GM18861 (cell line): ENCODE measurements around the gene CLSTN2.

Experiments used
- ATAC-seq: cut with Tn5 transposase; IDR thresholded peaks from one replicate; pipeline ENCODE4 v1.9.1; 2021; ENCODE audit not compliant: unreplicated experiment

The CLSTN2 gene

DNA sequence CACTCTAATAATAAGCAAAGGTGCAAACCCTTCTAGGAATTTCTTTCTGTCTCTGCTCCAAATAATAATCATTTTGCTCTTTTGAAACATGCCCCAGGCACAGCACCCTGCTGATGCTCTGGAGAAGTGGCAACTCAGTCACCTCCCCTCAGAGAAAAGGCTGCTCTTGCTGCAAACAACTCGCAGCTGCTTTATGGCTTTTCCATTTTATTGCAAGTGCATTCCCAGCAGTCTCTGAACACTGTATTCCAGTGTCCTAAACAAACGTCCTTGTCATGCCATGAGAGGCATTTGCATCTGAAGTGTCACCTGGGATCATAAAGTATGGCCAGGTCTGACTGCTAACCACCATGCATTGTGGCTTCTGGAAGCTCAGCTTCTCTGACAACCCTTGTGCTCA lies 384.8 kb downstream of the CLSTN2 start:
- ATAC-seq = no peak

DNA sequence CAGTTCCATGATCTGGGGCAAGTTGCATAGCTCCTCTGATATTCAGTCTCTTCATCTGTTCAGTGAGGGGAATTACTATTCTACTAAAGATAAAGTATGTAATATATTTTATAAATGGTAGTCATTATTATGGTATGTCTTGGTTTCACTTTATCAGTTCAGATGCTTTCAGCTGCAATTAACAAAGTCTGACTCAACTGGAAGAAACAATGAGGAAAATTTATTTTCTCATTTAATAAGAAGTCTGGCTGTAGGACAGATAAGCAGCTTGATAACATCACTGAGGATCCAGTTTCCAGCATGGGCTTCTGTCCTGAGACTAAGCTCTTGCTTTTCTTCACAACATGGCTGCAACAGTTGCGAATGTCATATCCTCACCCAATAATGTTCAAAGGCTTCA lies 388.6 kb downstream of the CLSTN2 start:
- ATAC-seq = no peak

DNA sequence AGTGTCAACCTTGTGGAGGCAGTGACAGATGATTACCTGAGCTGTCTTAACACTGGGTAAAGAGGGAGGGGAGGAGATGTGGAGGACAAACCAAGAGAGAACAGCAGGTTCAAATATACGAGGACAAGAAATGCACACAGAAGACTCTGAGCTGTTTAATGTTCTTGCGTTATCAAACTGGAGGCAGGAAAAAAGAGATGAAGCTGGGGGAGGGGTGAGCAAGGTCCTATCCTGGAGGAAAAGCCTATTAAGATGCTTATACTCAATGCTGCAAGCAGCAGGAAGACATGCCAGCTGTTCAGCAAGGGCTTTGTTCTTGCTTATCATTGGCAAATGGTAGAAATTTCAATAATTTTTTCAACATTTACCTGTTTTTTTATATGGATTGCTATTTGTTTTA lies 397.1 kb downstream of the CLSTN2 start:
- ATAC-seq = no peak

DNA sequence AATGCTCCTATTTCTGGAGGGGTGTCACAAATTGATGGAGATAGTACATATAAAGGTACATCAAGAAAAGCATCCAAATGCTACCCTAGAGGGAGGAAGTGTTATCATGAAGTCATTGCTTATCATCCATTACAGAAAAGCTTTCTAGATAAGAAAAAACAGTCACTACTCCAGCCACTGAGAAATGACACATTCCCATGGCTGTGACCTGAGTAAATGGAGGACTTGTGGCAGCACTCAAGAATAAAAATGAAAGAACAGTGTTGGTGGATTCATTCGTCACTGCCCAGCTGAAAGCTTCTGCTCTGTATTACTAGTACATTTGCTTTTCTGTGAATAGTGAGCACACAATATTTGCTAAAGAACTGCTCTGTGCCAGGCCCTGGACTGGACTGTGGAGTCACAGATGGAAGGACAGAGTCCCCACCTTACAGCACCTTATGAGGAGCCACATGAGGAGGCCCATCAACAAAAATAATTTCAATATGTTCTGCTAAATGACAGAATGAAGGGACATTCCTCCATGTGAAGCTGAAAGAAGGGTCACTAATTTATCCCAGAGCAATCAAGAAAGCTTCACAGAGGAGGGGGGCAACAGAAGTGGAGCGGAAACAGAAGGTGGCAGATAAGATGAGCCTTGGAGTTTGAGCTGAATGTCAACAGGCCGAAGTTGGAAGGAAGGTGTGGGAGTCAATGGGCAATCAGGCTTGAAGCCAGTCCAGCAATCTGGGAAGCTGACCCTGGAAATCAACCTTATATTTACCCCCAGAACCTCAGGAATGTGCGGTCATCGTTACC lies 399.3 kb downstream of the CLSTN2 start:
- ATAC-seq = no peak

DNA sequence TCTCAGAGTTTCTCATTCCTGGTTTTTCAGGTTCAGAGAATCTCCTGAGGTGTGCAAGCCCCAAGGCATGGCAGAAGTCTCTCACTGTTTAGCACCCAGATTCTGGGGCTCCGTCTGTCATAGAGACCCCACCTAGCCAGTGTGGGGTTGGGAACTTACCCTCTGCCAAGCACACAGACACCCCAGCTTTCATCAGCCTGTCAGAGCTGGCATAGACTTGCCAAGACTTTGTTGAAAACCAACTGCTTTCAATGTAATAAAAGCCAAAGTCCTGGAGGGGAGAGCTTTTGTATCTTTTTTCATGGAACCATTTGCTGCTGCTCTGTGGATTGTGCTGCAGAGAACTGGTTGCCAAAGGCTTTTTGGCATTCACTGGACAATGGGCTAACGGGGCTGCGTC lies 401.5 kb downstream of the CLSTN2 start:
- ATAC-seq = no peak

DNA sequence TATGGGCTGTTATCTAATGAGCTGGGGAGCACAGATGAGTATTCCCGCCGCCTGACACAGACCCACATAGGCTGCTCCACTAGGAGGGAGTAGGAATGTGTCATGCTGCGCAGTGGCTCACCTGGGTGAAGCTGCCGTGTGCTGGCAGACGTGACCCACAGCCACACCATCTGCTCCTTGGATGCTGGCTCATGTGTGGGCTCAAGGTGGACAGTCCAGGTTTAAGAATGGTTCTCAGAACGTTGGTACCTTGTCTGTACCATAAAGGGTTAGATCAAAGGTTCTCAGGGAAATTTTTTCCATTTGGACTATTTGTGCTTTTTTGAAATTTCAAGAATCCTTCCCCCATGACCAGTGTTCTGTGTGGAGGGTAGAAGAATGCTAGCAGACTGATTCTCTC lies 403.9 kb downstream of the CLSTN2 start:
- ATAC-seq = no peak

DNA sequence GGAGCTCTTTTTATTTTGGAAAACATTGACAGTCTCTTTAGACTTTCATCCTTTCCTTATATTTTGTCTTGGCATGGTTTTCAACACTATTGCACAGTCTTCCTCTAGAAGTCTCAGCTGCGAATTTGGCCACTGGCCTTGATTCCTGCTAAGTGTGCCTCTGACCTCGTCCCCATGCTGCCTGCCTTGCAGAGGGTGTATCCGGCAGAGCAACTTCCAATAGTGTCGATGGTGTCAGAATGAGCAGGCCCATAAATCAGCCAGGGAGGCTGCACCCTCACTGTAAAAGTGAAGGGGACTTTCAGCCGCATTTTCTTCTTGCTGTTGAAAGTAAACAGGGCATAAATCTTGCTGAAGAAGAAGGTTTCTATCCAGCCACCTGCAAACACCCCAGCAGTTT lies 406.2 kb downstream of the CLSTN2 start:
- no peak for ATAC-seq

DNA sequence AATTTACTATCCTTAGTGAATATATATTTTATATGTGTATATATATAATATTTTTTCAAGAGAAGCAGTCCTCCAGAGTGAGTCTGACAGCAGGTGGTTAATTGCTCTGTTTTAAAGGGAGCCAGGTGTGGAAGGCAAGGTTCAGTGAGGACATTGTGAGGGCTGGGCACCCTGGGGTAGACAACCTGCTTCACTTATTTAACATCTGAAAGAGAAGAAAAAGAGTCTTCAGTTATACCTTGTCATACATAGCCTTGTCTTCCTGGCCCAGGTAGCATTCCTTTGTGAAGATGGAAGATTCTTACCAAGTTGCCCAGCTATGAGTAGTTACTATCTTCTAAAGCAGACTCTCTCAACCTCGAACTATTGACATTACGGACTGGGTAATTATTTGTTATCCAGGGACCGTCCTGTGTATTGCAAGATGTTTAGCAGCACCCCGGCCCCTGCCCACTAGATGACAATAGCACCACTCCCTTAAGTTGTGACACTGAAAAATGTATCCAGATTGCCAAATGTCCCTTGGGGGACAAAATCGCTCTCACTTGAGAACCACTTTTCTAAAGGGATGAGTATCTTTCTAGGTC lies 406.9 kb downstream of the CLSTN2 start:
- ATAC-seq = no peak

DNA sequence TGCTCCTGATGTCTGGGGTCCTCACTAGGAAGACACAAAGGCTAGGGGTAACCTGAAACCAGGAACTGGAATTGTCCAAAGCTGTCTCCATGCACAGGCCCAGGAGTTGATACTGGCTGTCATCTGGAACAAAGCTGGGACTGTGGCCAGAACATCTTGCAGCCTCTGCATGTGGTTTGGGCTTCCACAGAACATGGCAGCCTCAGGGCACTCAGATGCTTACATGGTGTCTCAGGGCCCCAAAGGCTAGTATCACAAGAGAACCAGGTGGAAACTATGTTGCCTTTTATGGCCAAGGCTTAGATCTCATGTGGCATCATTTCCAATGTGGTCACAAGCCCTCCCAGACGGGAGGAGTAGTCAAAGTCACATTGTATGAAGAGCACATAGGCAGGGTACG lies 407.7 kb downstream of the CLSTN2 start:
- ATAC-seq = no peak

DNA sequence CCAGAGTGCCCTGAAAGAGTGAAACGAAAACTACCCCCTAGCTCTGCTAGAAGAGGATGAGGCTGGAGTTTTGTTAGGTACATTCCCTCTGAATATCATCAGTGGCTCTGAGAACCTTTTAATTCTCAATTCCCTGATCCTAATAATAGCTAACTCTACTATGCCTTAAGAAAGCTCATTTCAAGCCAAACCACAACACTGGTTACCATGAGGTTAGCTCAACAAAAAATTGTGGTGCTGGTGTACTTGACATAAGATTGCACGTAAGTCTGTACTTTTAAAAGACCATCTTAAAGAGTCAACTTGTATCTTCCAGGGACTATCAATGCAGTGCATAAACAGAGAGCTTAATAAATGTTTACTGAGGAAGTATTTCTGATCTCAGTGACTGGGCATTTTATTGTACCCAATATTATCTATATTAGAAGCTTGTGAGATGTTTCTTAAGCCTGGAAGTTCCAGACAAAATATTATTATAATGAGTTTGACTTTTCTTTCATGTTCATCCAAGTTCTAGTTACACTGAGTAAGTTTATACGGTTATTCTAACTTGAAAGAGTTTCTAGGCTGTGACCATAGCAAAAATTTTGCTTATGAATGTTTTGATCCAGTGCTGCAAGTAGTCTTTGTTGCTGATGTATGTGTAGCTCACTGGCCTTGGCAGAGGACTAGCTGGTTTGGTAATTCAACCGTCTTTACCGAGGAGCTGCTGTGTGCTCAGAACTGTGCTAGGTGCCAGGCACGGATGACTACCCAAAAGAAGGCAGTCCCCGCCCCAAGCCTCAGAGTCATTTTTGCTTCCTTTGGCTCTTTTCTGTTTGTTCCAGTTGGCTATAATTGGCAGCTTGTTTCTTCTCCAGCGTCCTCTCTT lies 408.5 kb downstream of the CLSTN2 start:
- ATAC-seq = no peak

DNA sequence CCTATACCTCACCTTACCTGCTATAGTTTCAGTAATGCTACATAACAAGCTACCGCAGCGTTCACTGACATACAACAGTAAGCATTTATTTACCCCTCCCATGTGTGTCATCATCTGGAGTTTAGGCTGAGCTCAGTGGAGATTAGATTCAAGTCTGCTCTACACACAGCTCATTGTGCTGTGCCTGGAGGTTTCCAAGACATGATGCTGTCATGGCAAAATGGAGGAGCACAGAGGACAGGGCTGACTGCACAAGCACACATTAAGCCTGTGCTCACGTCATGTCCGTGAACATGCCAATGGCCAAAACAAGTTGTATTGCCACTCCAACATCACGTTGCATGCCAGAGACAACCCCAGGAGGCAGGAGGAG lies 409.1 kb downstream of the CLSTN2 start:
- ATAC-seq = no peak

DNA sequence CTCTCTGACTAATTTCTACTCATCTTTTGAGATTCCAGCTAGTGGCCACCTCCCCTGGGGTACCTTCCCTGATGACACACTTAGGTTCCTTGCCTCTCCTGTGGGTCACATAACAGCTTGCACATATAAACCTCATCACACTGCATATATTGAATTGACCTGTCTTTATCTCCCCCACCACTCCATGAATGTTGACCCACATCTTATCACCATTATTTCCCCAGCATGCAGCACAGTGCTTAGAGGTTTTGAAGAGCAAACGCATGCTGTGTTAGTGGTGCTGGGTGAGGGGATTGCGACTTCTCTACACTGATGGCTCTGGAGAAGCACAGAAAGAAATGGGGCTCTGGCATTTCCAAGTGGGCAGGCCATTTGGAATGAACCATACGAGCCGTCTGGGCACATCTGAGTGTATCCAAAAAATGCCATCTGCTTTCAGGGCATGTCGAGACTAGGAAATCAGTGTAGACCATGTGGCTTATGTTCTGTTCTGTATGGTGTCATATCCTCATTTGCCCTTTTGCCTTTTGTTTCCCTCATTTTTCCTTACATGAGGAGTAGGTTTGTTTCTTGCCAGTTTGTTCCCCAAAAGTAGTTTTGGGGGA lies 409.7 kb downstream of the CLSTN2 start:
- no peak for ATAC-seq

DNA sequence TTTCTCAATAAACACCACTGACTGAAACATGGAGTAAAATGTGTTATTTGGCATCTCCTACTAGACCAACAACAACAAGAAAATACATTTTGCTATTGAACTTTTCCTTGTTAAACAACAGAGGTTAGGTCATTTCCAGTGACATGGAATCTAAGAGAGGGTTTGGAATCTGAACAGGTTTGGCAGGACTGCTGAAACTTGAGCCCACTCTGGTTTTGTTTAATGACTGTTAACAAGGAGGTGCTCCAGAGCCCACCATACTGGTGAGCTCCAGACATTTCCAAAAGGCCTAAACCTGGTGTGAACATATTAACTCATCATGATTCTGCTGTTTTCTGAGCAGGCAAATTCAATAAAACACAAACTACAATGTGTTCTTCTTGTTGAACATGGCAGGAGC lies 412.2 kb downstream of the CLSTN2 start:
- ATAC-seq = no peak

DNA sequence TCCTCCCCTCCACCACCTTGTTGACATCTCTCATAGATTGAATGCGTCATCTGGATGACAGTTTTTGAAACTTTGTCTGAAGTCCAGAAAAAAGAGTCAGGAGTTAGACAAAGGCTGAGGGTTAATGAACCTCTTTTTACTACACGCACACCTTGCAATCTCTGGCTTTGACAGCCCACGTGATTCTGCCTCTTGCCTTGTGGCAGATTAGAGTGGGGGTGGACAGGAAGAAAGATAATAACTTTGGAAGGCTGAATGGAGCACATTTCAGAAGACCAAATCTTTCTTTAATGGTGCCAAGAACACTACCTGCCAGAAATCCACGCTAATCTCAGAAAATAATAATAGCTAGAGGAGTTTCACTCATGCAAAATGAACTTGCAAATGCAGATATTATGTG lies 415.0 kb downstream of the CLSTN2 start:
- no peak for ATAC-seq

DNA sequence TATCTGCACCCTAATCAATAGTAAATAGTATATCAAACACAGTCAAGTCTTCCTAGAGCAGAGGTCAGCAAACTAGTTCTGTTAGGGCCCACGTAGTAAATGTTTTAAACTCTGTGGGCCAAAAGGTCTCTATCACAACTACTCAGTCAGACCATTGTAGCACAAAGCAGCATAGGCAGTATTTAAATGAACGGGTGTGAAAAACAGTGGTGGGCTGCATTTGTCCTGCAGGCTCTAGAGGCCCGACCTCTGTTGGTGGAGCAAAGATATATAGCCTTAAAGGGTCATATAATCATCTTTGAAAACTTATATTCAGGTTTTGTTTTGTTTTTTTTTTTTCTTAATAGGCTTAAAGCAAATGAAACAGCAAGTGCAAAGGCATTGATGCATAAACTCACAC lies 416.5 kb downstream of the CLSTN2 start:
- ATAC-seq = no peak

DNA sequence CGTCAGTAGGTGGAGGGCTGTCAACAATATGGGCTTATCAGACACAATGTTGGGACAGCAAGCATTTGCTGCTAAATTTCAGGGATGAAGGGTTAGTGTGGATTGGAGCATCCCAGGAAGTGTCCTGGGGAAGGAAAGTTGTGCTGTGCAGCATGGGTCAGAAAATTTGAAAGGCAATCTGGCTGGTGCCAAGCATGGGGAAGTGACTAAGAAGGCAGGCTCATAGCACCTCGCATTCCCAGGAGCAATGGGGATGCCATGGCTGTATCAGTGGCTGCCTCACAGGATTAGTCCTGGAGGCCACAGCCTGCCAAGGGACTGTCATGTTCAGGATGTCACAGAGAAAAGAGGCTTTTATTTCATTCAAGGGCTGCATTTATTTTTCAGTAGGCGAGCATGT lies 420.5 kb downstream of the CLSTN2 start:
- no peak for ATAC-seq

DNA sequence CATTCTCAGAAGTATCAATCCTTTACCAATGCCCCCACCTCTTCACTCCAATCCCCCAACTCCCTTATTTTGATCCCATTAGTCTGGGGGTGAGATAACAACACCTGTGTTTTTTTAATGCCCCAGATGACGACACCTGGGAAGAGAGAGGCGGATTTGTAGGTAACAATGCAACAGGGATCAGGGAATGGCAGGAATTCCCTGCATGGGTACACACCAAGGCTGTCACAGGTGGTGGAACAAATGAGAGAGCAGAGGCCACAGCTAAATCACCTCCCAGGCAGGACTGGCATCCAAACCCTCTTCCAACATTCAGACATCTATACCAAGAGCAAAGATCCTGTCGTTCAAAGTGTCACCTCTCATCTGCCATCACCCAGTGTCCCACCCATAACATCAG lies 423.7 kb downstream of the CLSTN2 start:
- no peak for ATAC-seq

DNA sequence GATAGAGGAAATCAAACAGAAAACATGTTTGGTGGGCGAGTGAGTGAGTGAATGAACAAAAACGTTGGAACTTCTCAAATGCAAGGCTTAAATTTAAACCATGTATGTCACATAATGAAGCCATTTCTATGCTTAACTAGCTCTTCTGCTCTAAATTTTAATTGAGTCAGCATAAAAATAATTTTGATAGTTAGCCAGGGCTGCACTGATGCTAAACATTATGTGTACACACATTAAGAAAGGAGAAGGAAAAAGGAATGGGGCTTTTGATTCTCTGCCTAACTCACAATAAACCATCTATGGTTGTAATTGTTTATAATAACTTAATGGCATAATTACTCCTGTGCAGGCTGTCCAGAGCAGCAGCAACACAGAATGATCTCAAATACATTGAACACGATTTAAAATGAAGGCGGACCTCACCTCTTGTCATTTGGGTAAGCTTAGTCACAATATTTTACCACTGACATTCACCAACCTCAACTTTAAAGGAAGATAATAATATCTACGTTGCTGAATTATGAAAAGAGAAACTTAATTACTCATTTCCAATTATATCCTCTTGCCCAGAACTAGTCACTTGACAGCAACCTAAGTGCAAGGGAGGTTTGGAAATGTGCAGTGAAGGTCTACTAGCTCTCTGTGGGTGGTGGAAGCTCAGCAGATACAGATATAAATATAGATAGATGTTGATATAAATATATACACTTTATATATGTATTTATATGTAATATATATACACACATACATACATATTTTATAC lies 424.4 kb downstream of the CLSTN2 start:
- ATAC-seq = no peak

DNA sequence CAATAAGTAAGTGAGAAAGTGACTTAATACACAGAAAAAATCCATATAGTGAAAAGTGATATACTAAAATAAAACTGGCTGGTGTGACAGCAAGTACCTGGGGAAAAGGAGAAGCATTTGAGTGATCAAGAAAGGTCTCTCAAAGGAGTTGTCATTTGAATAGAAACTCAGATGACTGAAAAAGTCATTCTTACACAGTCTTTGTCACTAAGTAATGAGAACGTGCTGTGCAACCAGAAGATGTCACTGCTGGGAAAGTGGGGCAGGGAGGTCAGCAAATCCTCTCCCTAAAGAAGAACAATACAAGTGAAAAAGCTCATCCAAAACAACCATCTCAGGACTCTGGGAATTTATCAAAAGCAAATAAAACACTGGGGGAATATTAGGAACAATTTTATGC lies 425.3 kb downstream of the CLSTN2 start:
- ATAC-seq = no peak

DNA sequence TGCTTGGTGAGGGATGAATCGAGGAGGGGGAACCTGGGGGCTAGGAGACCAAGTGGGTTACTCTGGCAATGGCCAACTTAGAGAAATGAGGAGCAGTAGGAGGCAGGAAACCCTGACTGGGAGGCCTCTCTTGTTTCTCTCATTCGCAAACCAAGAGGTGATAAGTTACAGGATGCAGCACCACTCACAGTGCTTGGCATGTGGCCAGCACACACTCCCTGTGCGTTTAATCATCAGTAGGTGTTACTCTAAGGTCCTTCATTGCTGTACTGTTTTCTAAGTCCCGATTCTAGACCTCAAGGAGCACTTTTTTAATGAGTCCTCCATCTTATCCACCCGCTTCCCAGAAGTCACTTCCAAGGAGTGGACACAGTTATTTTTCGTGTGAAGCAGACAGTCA lies 428.8 kb downstream of the CLSTN2 start:
- ATAC-seq = no peak
